Urinary bladder (tissue), 4 donors: ENCODE results near the gene NADSYN1. TPM values are rescaled to one million over a fixed set of nuclear protein-coding genes. Genes with fewer than 3 reads are reported as not detected.

Experiments
- DNase-seq: peaks from one replicate; pipeline ENCODE4 v3.0.0-alpha.2; 2015; ENCODE audit errors: extremely low spot score
- H3K27ac ChIP-seq: one replicate; pipeline ENCODE4 v1.5.1; 2013; ENCODE audit warnings: low read depth, mild to moderate bottlenecking, moderate library complexity
- H3K36me3 ChIP-seq: one replicate; pipeline ENCODE4 v1.6.1; 2013; ENCODE audit warnings: mild to moderate bottlenecking, moderate library complexity; ENCODE audit not compliant: insufficient read depth
- H3K4me1 ChIP-seq: one replicate; pipeline ENCODE4 v1.6.1; 2013; ENCODE audit warnings: mild to moderate bottlenecking, moderate library complexity; ENCODE audit not compliant: insufficient read depth
- H3K4me3 ChIP-seq: one replicate; pipeline ENCODE4 v1.5.1; 2013; ENCODE audit warnings: low read depth, low read length
- WGBS: extraction: QIAGEN DNeasy Blood & Tissue Kit; methylation state at CpG from one replicate; pipeline ENCODE4 v1.1.7; 2013; 5-methylcytosine and 5-hydroxymethylcytosine counted together
- polyA plus RNA-seq: library from polyadenylated mRNA; stranded (reverse); fragments of 200-250 nt; gene quantifications from one replicate; pipeline ENCODE4 v1.2.3, GENCODE V29; 2013
- total RNA-seq: library from RNA; depleted of rRNA; stranded (reverse); fragments of >200 nt; gene quantifications from one replicate; pipeline ENCODE4 v1.2.3, GENCODE V29; 2014
- donor health status: healthy with polysubstance abuse.
- donor health status: healthy.

Gene NADSYN1
- total and polyA plus RNA-seq, 2 donors: 47.8 to 59.3 TPM

DNA sequence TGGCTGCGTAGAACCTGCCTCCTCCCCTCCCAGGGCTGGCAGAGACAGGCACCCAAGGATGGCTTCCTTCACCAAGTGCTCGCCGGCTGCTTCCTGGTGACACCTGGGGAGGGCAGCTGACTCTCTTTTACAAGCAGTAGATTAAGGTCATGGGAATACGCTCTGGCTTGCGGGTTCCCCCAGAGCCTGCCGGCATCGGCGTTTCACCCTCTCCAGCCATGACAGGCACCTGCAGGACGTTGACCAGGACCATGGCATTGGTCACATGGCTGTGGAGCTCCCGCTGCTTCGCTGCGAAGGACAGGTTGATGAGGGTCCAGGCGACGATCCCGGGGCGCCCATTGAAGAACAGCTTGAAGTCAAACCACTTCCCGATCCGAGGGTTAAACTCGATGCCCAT lies 14.4 kb upstream of the NADSYN1 start:
- Histone ChIP-seq H3K4me1 (no peaks in the 10 kb centered on the region), H3K4me3 (no peak overlapping the region), H3K27ac (no peak overlapping the region), H3K36me3 (peaks cover 5% of the 10 kb centered on the region)
- no peak for DNase-seq
- WGBS: 96% methylated on average over 19 of the region's 19 CpGs

DNA sequence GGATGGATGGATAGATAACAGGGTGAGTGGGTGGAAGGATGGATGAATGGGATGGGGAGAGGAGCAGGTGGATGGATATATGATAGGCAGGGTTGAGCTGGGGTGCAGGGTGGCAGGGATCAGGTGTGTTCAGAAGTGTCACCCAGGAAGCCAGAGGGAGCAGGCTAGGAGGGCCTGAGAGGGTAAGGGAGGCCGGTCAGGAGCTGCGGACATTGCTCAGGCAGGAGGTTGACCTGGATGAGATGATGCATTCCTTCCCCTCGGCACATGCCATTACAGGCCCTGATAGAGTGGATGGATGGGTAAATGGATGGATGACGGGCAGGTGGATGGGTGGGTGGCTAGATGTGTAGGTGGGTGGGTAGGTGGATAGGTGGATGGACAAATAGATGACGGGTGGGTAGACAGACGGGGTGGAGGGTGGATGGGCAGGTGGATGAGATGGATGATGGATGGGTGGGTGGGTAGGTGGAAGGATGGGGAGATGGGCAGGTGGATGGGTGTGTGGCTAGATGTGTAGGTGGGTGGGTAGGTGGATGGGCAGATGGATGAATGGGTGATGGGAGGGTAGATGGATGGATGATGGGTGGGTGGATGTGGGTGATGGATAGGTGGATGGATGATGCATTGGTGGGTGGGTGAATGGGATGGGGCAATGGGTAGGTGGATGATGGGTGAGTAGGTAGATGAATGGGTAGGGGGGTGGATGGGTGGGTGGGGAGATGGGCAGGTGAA lies 12.8 kb upstream of the NADSYN1 start:
- WGBS: 94% methylated on average over 6 of the region's 6 CpGs
- Histone ChIP-seq H3K4me3 (no peak overlapping the region), H3K36me3 (peaks cover 5% of the 10 kb centered on the region), H3K27ac (no peak overlapping the region), H3K4me1 (no peaks in the 10 kb centered on the region)
- DNase-seq: no peak

DNA sequence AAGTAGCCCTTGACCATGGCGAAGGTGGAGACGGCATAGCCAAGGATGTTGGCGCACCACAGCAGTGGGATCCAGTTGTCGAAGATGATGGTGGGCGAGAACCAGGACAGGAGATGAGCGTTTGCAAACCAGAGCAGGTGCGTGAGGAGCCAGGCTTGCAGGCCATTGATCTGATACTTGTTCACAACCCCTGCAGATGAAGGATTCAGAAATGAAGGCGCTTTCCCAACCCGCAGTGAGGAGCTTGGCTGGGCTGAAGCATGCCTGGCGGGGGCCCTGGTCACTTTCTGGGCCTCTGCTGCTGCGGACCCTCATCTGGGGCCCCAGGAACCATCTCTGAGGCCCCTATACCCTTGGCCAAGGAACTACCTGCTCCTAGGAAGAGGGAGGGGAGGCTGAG lies 11.8 kb upstream of the NADSYN1 start:
- DNase-seq: no peak
- Histone ChIP-seq H3K36me3 (peaks cover 5% of the 10 kb centered on the region), H3K4me1 (no peaks in the 10 kb centered on the region), H3K27ac (no peak overlapping the region), H3K4me3 (no peak overlapping the region)
- 97% methylated on average over 11 of the region's 11 CpGs for WGBS

DNA sequence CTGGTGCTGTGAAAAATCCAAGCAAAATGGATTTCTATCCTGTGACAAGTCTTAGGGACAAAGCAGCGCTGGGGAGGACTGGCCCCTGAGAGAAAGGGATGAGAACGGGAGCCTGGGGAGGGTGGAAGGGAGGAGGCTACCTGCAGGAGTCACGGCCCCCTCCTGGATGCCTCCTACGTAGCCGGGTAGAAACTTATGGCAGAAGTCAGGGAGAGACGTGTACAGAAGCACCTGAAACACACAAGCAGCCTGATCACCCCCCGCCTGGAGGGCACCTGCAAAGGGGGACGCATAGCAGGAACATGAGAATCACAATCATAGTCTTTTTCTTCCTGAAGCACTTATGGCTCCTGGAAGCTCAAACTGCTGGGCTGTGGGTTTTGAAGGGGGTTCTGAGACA lies 10.9 kb upstream of the NADSYN1 start:
- Histone ChIP-seq H3K4me3 (no peak overlapping the region), H3K36me3 (peaks cover 5% of the 10 kb centered on the region), H3K27ac (no peak overlapping the region), H3K4me1 (no peaks in the 10 kb centered on the region)
- 94% methylated on average over 8 of the region's 8 CpGs for WGBS
- DNase-seq: no peak

DNA sequence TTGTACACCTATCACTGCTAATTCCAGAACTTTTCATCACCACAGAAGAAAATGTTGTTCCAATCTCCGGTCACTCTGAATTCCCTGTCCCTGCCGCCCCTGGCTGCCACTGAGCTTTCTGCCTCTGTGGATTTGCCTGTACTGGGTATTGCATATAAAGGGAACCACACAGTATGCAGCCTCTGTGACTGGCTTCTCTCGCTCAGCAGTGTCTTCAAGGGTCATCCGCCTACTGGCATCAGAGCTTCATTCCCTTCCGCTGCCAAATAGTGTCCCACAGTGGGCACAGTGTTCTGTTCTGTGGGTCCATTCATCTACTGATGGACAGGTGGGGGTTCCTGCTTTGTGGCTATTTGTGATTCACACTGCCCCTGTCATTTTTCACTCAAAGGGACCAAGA lies 10.1 kb upstream of the NADSYN1 start:
- no peak for DNase-seq
- Histone ChIP-seq H3K4me3 (no peak overlapping the region), H3K4me1 (no peaks in the 10 kb centered on the region), H3K36me3 (peaks cover 5% of the 10 kb centered on the region), H3K27ac (no peak overlapping the region)
- WGBS: 97% methylated on average over 5 of the region's 5 CpGs

DNA sequence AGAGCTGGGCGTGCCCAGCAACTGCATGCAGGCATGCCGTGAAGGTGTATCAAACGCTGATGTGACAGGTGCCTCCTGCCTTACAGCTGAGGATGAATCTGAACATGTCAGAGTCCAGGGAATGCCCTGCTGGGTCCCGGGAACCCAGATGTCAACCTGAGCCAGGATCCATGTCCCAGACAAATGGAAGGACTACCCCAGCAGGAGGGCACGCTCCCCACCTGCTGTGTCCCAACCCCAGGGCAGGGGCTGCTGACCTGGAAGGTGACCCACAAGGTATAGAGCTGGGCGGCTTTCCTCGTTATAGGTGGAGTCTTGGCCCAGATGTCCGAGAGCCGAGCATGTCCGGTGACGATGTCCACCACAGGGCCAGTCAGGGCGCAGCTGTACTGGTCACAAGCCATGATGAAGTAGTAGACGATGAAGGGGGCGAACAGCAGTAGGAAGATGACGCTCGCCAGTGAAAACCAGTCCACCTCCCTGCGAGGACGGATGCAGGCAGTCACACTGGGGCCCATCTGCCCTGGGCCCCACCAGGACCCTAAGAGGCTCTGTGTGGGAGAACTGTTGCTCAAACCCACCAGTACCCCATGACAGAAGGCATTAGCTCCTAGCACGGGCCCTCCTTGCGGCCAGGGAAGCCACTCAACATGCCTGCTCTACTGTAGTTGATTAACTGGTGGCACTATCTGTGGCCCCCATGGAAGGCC lies 9.1 kb upstream of the NADSYN1 start:
- Histone ChIP-seq H3K36me3 (no peaks in the 10 kb centered on the region), H3K4me3 (no peak overlapping the region), H3K27ac (no peak overlapping the region), H3K4me1 (no peaks in the 10 kb centered on the region)
- WGBS: 97% methylated on average over 20 of the region's 20 CpGs
- no peak for DNase-seq

DNA sequence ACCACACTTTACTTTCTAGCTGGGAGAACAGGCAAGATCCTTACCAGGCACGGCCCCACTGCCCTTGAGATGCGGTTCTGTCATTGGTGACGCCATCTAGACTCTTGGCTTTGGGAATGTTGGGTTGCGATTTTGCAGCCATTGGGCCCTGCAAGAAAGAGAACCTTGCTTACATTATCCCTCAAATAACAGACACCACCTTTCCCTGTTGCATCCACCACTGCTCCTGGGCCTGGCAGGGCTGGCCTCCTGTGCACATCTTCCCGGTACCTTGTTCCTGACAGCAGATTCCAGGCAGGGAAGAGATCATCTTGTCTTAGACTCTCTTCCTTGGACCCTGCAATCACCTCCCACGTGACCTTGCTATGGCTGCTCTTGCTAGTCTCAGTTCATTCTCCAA lies 8.2 kb upstream of the NADSYN1 start:
- H3K27ac ChIP-seq: no peak overlapping the region
- H3K4me1 ChIP-seq: no peaks in the 10 kb centered on the region
- 95% methylated on average over 6 of the region's 6 CpGs for WGBS
- H3K36me3 ChIP-seq: no peaks in the 10 kb centered on the region
- DNase-seq: no peak
- H3K4me3 ChIP-seq: no peak overlapping the region

DNA sequence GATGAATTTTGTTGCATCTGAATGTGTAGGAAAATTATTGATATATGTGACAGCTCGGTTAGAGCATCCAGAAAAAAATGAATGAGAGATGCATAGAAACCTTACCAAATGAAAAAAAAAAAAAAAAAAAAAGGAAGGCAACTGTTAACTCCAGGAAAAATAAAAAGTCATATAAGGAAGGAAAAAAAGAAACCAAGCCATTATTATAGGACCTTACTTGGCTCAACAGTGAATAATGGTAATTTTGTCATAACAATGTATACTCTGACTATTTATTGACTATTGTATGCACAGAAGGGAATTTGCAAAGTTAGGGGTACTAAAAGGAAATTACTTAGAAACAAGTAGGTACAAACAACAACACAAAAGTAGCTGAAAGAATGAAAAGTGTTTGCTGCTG lies 6.9 kb upstream of the NADSYN1 start:
- DNase-seq: no peak
- no peak overlapping the region for H3K27ac ChIP-seq
- WGBS: 94% methylated on average over 1 of the region's 1 CpG
- no peak overlapping the region for H3K4me3 ChIP-seq
- H3K4me1 ChIP-seq: no peaks in the 10 kb centered on the region
- H3K36me3 ChIP-seq: no peaks in the 10 kb centered on the region

DNA sequence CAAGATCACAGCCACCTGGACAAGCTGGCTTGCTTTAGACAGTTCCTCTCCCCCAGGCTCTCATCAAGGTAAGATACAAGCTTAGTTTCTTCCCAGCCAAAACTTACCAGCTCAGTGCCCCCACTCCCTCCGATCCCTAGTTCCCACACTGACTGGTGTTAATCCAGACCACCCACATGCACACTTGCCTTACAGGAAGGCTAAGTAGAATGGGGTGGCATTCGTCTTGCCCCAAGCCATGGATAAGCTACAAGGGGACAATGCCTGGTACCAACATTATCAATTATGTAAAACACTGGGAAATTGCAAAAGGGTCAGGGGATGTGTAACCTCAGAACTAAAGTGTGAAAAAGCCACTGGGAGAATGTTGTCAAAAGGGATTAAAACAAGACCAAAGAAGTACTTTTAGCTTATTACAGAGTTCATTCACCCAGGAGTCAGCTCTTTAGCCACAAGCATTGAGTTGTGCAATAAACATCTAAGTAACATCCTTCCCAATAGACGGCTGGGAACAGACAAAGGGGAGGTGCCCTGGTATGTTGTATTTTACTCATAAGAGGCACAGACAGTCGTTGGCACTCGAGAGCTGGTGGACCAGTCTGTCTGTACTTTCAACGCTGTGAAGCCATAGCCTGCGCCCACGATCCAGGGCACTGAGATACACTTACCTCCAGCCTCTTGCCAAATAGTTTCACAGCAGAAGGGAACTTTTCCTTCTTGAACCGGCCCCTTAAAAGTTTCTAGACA lies 5.9 kb upstream of the NADSYN1 start:
- DNase-seq: no peak
- H3K27ac ChIP-seq: no peak overlapping the region
- WGBS: 52% methylated on average over 9 of the region's 9 CpGs
- no peaks in the 10 kb centered on the region for H3K4me1 ChIP-seq
- no peak overlapping the region for H3K4me3 ChIP-seq
- H3K36me3 ChIP-seq: no peaks in the 10 kb centered on the region

DNA sequence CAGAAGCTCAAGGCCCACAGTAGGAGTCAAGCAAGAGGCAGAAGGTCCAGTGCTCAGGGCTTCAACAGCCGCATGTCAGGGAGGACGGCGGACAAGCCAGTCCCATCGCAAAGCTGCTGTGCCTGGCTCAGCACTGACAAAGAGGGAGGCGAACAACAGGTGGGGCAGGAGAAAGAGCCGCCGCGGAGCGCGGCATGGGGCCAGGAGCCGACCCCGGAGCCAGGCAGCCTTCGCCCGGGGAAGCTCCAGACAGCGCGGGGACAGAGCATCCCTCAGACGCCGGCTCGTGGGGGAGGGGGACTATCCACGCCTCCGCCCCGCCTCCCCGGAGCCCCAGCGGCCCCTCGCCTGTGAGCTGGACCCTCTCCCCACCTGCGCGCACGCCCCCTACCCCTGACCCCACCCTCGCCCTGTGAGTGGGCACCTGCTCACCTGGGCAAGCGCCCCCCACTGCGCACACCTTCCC lies 5.2 kb upstream of the NADSYN1 start:
- peak overlapping the region; percentile 70 for H3K4me3 ChIP-seq
- under 1% methylated on average over 31 of the region's 31 CpGs for whole genome bisulfite sequencing
- H3K36me3 ChIP-seq: no peaks in the 10 kb centered on the region
- H3K27ac ChIP-seq: no peak overlapping the region
- DNase-seq: no peak
- no peaks in the 10 kb centered on the region for H3K4me1 ChIP-seq

DNA sequence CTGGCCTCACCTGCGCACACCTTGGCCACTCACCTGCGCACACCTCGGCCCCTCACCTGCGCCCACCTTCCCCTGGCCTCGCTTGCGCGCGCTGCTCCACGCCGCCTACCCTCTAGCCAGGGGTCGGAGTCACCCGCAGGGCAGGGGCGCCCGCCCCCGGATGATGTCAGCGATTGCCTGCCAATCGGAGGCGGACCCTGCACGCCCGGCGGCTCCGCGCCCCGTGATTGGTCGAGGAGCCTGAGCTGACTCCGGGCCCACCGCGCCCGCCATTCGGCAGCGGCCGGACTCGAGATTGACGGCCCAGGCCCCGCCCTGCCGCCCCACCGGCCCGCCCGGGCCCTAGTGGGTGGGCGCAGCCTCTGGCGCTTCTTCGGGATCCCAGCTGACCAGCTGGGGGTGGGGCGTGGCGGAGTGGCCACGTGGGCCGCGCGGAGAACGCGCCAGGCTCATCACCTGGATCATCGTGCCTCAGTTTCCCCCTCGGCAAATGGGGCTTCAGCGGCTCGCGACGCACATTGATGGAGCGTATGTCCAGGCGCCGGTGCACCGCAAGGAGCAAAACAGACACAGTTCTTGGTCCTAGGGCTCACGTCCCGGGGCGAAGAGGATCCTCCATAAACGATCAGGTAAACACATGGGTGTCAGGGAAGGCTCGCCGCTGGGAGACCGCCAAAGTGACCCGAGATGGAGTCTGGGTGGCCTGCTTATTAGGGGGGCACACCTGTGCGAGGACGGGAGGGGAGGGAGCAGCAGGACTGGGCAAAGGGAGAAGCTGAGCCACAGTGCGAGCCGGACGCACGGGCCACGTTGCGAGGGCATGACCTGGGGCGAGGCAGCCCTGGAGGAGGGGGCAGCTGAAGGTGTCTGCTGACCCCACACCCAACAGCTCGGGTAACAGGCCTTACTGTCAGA lies 4.5 kb upstream of the NADSYN1 start, which contains the start of gene DHCR7:
Gene DHCR7, minus strand, starts transcription at position 137 of the 915 bp plus-strand sequence. CDS start 3,441 bp downstream, outside the sequence.
- DNase-seq: peak; percentile 76
- WGBS: under 1% methylated on average over 78 of the region's 78 CpGs
- Histone ChIP-seq H3K27ac (peak within 1 kb of the TSS; percentile 49), H3K36me3 (no peaks in the 10 kb centered on the region), H3K4me1 (no peaks in the 10 kb centered on the region), H3K4me3 (peak within 1 kb of the TSS; percentile 70)

DNA sequence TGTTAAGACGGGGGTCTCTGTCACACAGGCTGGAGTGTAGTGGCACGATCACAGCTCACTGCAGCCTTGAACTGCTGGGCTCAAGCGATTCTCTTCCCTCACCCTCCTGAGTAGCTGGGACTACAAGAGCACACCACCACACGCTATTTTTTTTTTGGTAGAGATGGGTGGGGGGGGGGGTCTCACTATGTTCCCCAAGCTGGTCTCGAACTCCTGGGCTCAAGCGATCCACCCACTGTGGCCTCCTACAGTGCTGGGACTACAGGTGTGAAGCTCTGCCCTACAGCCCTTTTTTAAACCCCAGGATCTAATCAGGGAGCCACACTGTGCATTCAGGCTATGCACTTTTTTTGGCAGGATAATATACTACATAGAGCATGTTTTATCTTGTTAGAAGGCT lies 3.4 kb upstream of the NADSYN1 start:
- Histone ChIP-seq H3K27ac (peak overlapping the region; percentile 48), H3K36me3 (no peaks in the 10 kb centered on the region), H3K4me3 (no peak overlapping the region), H3K4me1 (no peaks in the 10 kb centered on the region)
- DNase-seq: no peak
- 46% methylated on average over 6 of the region's 6 CpGs for WGBS

DNA sequence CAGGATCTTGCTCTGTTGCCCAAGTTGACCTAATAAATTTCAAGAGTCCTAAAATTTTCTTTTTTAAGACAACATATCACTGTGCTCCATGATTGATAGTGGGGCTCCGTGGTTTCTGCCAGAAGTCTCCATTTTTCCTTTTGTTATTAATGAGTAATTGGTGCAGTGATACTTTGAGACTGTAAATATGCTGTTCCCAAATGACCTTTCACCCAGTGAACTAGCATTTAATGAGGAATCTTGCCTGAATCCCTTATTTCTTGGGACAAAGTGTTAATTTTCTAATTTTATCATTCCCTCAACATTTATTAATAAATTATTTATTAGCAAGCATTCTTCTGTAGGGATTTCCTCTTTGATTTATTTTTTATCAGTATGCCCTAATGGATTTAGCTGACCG lies 2.5 kb upstream of the NADSYN1 start:
- no peak for DNase-seq
- no peak overlapping the region for H3K27ac ChIP-seq
- no peaks in the 10 kb centered on the region for H3K4me1 ChIP-seq
- no peaks in the 10 kb centered on the region for H3K36me3 ChIP-seq
- no peak overlapping the region for H3K4me3 ChIP-seq
- WGBS: 77% methylated on average over 2 of the region's 2 CpGs
